NCI-H146 treated with DMSO at 0.1 percent for 48 hours (cell line): ENCODE results near the gene MYMK.

Experiments
- DNase-seq: peaks from one replicate; lab custom pipeline; 2025; ENCODE audit not compliant: unreplicated experiment; lab: John Stamatoyannopoulos, UW

Gene MYMK

GRCh38 chr9:133558191-133559126, 33.7 kb upstream of the MYMK start:
- DNase-seq: no peak

- no peak for DNase-seq
These were observed 32.8 kb upstream of the MYMK start for GRCh38 chr9:133557581-133557980.

GRCh38 chr9:133556354-133556753, 31.6 kb upstream of the MYMK start:
- DNase-seq: no peak

- DNase-seq: no peak
These were observed 30.0 kb upstream of the MYMK start for GRCh38 chr9:133554729-133555128.

GRCh38 chr9:133553973-133554713, 29.4 kb upstream of the MYMK start:
- no peak for DNase-seq

- no peak for DNase-seq
These were observed 28.4 kb upstream of the MYMK start for GRCh38 chr9:133553123-133553522.

- no peak for DNase-seq
These were observed 27.5 kb upstream of the MYMK start for GRCh38 chr9:133552236-133552635.

GRCh38 chr9:133551446-133551845, 26.7 kb upstream of the MYMK start:
- DNase-seq: no peak

- DNase-seq: no peak
These were observed 22.4 kb upstream of the MYMK start for GRCh38 chr9:133547116-133547515.

GRCh38 chr9:133546287-133546680, 21.5 kb upstream of the MYMK start:
- no peak for DNase-seq

- DNase-seq: no peak
These were observed 20.9 kb upstream of the MYMK start for GRCh38 chr9:133545494-133546286.

GRCh38 chr9:133543772-133544467, 19.2 kb upstream of the MYMK start:
- no peak for DNase-seq

GRCh38 chr9:133542002-133542401, 17.2 kb upstream of the MYMK start:
- no peak for DNase-seq

GRCh38 chr9:133540698-133541025, 15.9 kb upstream of the MYMK start:
- DNase-seq: no peak

- DNase-seq: no peak
These were observed 15.4 kb upstream of the MYMK start for GRCh38 chr9:133539991-133540697.

GRCh38 chr9:133538851-133539833, 14.4 kb upstream of the MYMK start:
- no peak for DNase-seq

- no peak for DNase-seq
These were observed 13.4 kb upstream of the MYMK start for GRCh38 chr9:133538176-133538575.

- no peak for DNase-seq
These were observed 12.5 kb upstream of the MYMK start for GRCh38 chr9:133537257-133537656.

- no peak for DNase-seq
These were observed 11.8 kb upstream of the MYMK start for GRCh38 chr9:133536536-133536935.
